IPS DF 4.7 (cell line): Measurements from ENCODE around the gene WTAP.
"Not testable (repeated sequence)": the region's sequence is repeated elsewhere in the genome, so short reads cannot be mapped to it uniquely, and the experiment has no call there.

ENCODE experiments used
- DNase-seq: peaks from one replicate; pipeline ENCODE4 v3.0.0-alpha.2; 2013; ENCODE audit warnings: low spot score; ENCODE audit errors: extremely low read depth

WTAP gene

DNA sequence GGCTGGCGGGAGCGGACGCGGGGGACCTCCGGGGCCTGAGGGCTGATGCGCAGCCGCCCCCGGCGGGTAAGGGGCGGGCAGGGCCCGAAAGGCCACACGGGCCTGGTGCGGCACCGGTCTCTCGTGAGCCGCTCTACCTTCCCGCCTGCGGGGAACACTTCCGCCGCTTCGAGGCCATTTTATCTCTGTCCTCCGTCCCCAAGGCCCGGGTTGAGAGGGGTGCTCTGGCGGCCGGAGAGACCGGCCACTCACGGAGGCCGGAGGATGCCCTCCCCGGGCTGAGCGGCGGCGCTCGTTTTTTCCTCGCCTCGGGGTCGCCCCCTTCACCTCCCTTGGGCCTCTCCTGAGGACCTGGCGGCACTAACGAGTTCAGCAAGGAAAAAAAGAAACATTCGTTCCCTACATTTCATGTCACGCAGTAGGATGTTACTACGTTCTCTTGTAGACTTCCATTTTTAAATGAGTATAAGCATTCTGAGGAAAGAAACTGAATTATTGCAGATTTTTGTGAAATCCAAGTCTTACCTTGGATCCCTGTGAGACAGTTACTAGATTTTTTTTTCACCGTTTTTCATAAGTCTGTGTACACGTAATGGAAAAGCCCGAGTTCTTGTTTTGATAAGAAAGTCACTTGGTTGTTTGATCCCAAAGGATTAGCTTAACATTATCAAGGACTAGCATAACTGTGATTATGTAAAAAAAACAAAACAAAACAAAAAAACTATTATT is 575 bp downstream of the WTAP start:
- no peak for DNase-seq

DNA sequence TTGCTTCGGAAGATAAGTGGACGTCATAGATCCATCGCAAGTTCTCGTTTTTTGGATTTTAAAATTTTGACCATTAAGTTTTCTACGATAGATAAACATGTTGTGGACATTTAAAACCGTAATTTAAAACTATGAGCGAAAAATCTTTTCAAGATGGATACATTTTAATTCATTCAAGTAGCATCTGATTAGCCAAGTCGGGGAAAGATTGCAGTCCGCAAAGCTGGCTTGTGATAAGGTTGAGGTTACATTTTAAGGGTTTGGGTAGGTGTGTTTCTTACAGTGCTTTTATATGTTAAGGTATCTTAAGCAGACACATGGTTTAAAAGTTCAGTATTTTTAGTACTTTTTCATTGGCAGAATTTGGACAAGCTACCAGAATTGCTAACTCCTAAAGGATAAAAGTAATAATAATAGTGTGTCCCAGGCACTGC is 1.2 kb downstream of the WTAP start:
- no peak for DNase-seq

DNA sequence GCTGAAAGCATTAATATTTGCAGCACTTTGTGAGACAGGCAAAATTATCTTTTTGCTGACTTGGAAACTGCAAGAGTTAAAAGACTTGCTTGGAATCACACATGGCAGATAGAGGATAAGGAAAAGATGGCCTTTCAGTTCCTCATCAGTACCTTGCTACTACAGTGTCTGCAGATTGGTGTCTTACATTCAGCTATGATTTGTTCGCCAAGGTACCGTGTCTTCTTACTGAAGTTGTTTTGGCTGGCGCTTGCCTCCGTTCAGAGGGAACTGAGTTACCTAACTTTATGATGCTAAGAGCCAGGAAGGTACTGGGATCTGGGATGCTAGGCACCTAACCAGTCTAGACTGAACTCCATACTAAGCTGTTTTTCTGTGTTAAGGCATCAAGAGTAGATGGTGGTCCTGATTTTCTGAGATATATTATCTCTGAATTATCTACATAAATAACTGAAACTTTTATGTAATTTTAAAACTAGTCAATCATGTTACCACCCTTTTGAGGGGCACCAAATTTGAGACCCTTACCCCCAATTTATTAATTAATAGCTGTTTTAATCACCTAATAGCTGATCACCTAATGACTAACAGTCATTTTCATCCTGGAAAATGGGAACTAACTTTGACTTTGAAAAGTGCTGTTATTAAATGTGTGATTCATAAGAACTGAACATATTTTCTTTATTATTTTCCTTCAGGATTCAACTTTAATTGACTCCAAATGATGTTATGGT is 2.5 kb downstream of the WTAP start:
- DNase-seq = no peak

DNA sequence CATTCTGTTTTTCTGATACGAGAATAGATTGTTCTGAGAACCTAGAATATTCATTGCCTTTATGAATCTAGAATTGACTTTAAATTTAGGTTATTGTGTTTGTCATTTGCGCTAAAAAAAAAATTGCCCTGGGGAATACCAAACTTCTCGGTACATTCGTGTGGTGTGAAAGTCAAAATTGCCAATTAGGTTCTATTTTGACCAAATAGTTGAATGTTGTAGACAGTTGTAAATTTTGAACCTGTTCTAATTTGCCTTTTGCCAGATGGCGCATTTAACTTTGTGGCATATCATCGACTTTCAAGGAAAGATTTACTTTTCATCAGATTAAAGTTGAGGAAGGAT is 3.0 kb downstream of the WTAP start:
- DNase-seq = no peak

DNA sequence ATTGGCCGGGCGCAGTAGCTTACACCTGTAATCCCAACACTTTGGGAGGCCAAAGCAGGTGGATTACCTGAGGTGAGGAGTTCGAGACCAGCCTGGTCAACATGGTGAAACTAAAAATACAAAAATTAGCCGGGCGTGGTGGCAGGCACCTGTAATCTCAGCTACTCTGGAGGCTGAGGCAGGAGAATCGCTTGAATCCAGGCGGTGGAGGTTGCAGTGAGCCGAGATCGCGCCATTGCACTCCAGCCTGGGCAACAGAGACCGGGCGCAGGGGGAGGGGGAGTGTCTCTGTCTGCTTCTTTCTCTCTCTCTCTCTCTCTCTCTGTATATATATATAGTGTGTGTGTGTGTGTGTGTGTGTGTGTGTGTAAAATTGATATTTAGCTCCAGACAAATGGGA is 5.2 kb downstream of the WTAP start:
- DNase-seq = not testable (repeated sequence)

DNA sequence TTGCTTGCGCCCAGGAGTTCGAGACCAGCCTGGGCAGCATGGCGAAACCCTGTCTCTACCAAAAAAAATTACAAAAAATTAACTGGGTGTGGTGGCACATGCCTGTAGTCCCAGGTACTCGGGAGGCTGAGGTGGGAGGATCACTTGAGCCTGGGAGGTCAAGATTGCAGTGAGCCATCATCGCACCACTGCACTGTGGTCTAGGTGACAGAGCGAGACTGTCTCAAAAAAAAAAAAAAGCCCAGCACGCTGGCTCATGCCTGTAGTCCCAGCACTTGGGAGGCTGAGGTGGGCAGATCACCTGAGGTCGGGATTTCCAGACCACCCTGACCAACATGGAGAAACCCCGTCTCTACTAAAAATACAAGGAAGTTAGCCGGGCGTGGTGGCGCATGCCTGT is 6.1 kb downstream of the WTAP start:
- not testable (repeated sequence) for DNase-seq

DNA sequence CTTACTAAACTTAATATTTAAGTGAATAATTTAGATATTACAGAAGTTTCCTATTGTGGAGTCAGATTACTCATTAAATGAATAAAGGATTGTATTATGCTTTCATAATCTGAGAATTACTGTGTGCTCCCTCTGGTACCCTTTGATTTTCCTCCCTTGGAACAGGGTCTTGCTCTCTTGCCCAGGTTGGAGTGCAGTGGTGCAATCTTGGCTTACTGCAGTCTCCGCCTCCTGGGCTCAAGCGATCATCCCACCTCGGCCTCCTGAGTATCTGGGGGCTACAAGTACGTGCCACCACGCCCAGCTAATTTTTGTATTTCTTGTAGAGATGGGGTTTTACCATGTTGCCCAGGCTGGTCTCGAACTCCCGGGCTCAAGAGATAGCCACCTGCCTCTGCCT is 9.6 kb downstream of the WTAP start:
- DNase-seq = no peak

DNA sequence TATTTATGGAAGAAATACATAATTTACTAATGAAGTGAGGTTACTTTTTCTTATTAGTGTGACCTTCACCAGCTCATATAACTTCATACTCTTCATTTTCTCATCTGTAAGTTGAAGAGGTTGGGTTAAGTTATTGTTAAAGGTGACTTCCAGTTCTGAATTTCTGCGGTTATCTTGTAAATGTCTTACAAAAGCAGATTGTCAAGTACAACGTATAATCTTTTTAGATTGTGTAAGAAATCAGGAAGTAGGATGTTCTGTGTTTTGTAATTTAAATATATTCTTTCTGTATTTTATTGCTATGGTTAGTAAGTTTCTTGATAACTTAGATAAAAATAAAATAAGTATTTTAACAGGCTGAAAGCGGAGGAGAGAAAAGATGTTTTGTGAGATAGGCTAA is 12.0 kb downstream of the WTAP start:
- no peak for DNase-seq

DNA sequence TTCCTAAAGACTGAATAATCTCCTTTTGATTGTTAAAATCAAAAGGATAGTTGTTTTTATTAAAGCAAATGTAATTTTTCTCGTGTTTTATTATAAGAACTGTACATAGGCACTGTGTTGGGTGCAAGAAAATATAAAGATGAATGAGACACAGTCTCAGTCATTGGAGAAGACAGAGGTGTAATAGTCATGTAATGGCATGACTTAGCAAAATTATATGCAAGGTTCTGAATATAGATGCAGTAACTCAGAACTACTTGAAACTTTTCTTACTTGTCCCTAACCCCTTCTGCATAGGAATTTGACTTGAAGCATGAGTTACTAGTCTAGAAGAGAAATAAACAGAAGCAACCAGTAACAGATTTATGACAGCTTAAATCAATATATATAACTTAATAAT is 14.9 kb downstream of the WTAP start:
- DNase-seq = no peak

DNA sequence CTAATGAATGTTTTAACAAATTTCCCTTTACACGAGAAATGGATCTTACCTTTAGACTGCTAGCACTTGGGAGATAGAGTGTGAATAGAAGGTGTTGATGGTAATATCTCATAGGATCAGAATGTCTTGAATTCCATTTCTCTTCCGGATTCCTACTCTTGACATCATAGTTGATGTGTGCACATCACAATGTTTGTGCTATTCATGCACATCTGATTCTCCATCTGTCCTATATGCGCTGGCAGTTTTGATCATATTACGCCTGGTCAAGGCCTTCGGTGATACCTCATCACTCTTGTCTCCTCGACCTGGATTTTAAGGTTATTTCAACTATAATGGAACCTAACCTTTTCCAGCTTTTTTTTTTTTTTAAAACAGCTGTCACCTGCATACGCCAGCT is 17.8 kb downstream of the WTAP start:
- DNase-seq = no peak

DNA sequence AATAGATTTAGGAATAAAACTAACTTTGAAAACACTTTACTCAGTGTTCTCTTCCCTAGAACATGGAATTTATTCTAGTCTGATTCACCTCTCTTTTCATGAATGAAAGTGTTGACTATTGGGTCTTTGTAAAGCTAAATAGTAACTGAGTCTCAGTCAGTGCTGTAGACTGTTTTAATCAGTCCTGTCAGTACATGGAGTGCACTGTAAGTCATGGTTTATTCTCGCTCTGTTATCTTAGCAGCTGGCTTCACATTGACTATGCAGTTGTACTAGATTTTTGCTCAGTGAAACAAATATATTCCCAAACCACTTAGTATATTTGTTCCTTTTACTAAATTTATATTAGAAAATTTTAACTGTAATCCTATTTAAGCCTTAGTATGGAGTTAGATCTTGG is 19.5 kb downstream of the WTAP start:
- DNase-seq = no peak

DNA sequence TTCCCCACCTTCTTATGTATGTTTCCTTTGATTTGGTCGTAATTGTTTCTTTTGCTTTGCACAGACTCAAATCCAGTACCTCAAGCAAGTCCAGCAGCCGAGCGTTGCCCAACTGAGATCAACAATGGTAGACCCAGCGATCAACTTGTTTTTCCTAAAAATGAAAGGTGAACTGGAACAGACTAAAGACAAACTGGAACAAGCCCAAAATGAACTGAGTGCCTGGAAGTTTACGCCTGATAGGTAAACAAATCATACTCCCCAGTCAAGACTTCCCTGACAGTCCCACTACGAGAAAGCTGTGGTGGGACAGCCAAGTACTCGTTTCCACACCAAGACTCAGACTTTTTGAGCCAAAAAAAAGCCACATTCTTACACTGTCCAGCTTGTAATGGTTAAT is 20.8 kb downstream of the WTAP start:
- DNase-seq = not testable (repeated sequence)

DNA sequence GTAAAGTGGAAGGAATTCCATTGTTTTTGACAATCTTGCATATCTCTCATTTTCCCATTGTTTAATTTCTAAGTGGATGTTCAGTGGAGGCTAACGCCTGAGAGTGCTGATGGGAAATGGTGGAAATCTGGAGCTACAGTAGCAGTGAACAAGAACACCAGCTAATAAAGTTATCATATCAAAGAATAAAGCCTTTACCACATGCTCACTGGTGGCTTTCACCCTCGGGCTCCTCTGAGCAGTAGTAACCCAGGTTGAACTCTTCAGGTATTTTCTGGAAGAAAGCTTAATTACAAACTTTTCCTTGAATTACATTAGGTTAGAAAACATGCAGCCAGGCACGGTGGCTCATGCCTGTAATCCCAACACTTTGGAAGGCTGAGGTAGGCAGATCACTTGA is 24.1 kb downstream of the WTAP start:
- DNase-seq = no peak

DNA sequence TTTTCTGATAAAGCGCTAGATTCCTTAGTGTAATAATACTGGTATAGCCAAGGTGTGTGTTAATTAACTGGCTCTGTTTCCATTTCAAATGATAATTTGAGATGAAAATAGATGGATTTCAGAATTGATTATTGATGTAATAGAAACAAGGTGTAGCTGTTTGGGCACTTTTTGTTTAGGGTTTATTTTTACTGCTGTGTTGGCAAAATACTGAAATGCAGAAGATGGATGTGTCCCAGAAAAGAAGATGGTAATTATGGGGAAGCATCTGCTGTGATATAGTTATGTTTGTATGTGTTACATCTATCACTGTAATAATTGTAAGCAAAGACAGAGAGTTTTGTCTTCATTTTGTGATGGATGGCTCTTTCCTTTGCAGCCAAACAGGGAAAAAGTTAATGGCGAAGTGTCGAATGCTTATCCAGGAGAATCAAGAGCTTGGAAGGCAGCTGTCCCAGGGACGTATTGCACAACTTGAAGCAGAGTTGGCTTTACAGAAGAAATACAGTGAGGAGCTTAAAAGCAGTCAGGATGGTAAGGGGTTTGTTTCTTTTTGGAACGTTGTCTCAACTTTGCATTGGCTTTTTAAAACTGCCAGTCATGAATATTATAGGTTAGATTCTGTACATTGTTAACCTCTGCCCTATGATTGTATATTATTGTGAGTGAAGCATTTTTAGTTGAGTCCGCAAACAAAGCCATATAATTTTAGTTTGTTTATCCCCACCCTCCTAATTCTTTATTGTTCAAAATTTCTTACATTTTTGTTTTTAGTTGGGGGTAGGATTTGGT is 26.0 kb downstream of the WTAP start:
- no peak for DNase-seq

DNA sequence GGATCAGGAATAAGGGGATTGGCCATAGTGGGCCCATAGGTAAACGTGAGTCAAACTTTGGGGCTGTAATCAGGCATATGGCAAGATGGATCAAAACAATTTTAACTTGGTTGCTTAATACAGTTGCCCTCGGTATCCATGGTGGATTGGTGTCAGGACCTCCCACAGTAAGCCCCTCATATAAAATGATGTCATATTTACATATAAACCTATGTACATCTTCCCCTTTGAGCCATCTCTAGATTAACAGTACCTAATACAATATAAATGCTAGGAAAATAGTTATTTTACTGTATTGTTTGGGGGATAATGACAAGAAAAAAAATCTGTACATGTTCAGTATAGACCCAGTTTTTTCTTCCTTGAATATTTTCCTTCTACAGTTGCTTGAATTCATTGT is 27.1 kb downstream of the WTAP start:
- DNase-seq = no peak

DNA sequence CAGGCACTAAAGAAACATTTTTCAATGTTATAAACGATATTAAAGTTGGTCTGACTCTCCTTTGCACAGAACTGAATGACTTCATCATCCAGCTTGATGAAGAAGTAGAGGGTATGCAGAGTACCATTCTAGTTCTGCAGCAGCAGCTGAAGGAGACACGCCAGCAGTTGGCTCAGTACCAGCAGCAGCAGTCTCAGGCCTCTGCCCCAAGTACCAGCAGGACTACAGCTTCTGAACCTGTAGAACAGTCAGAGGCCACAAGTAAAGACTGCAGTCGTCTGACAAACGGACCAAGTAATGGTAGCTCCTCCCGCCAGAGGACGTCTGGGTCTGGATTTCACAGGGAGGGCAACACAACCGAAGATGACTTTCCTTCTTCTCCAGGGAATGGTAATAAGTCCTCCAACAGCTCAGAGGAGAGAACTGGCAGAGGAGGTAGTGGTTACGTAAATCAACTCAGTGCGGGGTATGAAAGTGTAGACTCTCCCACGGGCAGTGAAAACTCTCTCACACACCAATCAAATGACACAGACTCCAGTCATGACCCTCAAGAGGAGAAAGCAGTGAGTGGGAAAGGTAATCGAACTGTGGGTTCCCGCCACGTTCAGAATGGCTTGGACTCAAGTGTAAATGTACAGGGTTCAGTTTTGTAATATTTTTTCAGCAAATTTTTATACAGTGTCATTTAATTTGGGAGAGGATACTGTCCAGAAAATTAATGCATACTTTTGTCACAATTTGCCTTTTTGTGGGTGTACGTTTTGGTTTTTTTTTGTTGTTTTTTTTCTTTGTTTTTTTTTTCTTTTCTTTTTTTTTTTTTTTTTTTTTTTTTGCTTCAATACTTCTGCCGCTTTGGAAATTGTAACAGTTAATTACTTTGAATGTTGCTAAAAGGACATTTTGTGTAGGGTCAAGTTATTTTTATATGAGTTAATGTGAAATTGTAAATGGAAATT is 27.9 kb downstream of the WTAP start:
- DNase-seq = no peak

DNA sequence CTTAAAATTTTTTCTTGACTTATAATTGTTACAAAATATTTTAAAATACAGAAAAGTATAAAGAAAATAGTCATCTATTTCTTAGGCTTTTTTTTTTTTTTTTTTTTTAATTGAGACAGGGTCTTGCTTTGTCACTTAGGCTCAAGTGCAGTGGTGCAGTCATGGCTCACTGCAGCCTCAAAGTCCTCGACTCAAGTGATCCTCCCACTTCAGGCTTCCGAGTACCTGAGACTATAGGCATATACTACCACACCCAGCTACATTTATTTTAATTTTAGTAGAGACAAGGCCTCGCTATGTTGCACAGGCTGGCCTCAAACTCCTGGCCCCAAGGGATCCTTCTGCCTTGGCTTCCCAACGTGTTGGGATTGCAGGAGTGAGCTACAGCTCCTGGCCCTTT is 29.2 kb downstream of the WTAP start:
- DNase-seq = no peak

DNA sequence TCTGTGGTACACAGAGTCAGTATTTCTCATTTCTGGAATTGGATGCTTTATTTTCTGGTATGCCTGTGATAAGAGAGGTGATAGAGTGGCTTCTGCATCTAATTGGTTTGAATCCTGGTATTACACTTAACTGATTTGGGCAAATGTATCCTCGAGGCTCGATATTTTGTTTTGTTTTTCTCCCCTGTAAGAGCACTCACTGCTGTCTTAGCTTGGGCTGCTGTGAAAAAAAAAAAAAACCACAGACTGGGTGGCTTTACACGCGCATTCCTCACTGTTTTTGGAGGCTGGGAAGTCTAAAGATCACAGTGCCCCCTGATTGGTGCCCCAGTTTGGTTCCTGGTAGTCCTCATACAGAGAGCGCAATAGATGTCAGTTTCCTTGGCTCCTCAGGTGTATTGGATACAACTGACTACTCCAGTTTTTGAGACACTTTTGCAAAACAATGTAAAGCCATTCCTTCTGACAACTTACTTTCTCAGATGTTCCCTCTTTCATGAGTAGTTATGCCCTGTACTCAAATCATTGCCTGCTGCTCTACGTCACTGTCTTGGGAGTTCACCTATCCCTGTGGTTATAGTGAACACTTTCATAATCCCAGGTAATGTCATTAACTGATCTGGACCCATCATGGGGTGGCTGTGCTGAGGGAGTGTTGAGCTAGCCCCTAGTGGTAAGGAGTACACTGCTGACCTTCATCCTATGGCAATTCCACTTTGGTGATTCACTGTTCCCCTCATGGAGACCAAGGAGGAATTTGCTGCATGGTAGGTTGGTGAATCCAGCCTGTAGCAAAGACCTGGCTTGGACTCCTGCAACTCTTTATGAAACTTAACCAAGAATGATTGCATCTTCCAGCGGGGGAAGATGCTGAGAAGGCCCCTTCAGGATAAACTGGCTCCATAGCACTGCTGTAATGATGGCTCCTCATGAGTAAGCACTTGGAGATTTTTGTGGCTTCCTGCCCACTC is 31.0 kb downstream of the WTAP start:
- no peak for DNase-seq

DNA sequence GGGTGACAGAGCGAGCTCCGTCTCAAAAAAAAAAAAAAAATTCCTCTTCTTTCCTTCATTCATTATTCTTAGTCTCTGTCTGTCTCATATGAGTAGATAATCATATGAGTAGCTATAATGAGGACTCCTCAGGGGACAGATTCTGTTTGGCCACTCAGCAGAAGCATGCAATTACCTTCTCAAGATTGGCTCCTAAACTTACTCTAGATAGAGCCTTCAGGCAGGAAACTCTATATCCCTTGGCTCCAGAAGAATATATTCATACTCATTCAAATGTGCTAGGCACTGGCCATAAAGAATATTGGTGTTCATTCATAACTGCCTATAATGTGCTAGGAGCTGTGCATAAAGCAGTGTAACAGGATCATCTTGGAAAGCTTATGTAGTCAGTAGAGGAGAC is 32.3 kb downstream of the WTAP start:
- no peak for DNase-seq

DNA sequence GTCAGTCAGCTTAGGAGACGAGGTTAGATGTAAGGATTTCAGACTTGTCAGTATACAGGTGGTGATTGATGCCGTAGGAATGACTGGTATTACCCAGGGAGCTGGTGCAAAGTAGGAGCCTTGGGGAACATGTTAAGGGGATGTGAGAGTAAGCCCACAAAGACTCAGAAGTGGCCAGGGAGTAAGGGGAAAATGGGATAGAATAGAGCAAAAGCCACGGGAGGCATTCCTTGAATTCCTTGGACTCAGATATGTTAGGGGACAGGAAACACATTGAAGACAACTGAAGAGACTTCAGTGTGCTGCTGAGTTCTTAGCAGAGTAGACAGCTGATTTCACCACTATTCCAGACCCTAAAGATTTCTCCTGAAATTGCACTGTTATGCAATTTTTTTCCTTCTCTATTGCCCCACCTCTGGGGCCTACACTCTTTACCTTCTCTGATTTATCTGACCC is 33.3 kb downstream of the WTAP start:
- DNase-seq = no peak
